Measurements from ENCODE around the gene CCNY.

GRCh38 chr10:35356725-35357092 lies 20.4 kb downstream of the CCNY start:
- no peak for TF ChIP-seq CTCF (IDR thresholded peaks at IDR 0.05)
- TF ChIP-seq POLR2A (IDR thresholded peaks at IDR 0.05) = no peak

All from Peyer's patch (tissue), 4 donors.